Renal cortical epithelial cell (primary cell): ENCODE results near the gene PSMA4. TPM values are rescaled to one million over a fixed set of nuclear protein-coding genes. Genes with fewer than 3 reads are reported as not detected.
"Not testable (repeated sequence)": the region's sequence is repeated elsewhere in the genome, so short reads cannot be mapped to it uniquely, and the experiment has no call there.

Experiments
- DNase-seq: peaks from one replicate; pipeline ENCODE4 v3.0.0-alpha.2; 2011; ENCODE audit warnings: low read depth
- total RNA-seq: library from RNA; depleted of rRNA; stranded (reverse); fragments of >200 nt; gene quantifications from 2 replicates; pipeline ENCODE4 v1.2.3, GENCODE V29; 2014

Gene PSMA4
- 266 and 558 TPM in 2 replicates for total RNA-seq

GRCh38 chr15:78540141-78540870 is at the start of gene PSMA4:
TSS of gene PSMA4 (plus strand) at chr15:78540444. CDS start at chr15:78541928, 1,484 bp downstream.
- peak; percentile 58 for DNase-seq

GRCh38 chr15:78492872-78493271 is 47.4 kb upstream of the PSMA4 start:
- no peak for DNase-seq

DNA sequence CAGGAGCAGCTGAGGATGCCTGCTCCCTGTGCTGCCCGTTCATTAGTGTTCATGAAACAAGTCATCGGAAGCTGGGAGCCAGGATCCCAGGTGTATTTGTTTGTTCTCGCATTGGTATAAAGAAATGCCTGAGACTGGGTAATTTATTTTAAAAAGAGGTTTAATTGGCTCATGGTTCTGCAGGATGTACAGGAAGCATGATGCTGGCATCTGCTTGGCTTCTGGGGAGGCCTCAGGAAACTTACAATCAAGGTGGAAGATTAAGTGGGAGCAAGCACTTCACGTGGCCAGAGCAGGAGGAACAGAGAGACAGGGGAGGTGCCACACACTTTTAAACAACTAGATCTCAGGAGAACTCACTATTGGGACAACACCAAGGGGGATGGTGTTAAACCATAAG is 38.4 kb upstream of the PSMA4 start:
- no peak for DNase-seq

- DNase-seq: no peak
Observed at GRCh38 chr15:78502641-78503040, 37.6 kb upstream of the PSMA4 start.

GRCh38 chr15:78506971-78507830 is 33.0 kb upstream of the PSMA4 start, which contains the start of gene HYKK:
TSS of gene HYKK (plus strand) at chr15:78507577. CDS start at chr15:78513089, 5,512 bp downstream.
- DNase-seq: peak; percentile 97

GRCh38 chr15:78507831-78508160 is 32.4 kb upstream of the PSMA4 start:
- no peak for DNase-seq

GRCh38 chr15:78508272-78508671 is 32.0 kb upstream of the PSMA4 start:
- peak; percentile 11 for DNase-seq

DNA sequence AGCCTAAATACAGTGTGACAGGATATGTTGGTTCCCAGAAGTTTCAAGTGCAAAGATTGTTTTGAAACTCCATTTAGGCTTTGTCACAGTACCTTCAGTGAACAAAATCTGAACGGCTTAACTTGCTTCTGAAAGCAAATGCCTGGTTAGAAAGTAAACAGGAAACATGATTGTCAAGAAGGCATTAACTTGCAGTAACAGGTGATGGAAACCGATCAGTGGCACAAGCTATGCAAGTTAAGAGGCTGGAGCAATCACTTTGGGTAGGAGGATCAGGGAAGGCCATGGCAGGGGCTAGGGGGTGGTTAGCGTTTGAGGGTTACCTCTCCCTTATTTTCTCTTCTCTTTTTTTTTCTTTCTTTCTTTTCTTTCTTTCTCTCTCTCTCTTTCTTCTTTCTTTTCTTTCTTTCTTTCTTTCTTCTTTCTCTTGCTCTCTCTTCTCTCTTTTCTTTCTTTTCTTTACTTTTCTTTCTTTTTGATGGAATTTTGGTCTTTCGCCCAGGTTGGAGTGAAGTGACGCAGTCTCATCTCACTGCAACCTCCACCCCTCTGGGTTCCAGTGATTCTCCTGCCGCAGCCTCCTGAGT is 30.4 kb upstream of the PSMA4 start:
- DNase-seq: no peak

GRCh38 chr15:78520035-78520434 is 20.2 kb upstream of the PSMA4 start:
- not testable (repeated sequence) for DNase-seq

DNA sequence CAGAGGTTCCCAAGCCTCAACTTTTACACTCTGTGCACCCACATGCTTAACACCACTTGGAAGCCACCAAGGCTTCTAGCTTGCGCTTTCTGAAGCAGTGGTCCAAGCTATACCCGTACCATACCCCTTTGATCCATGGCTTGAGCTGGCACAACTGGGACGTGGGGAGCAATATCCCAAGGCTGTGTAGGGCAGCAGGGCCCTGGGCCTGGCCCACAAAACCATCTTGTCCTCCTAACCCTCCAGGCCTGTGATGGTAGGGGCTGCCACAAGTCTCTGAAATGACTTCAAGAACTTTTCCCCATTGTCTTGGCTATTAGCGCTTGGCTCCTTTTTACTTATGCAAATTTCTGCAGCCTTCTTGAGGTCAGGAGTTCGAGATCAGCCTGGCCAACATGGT is 16.0 kb upstream of the PSMA4 start:
- no peak for DNase-seq

- DNase-seq: no peak
Observed at GRCh38 chr15:78527325-78527724, 12.9 kb upstream of the PSMA4 start.

- DNase-seq: no peak
Observed at GRCh38 chr15:78533331-78533730, 6.9 kb upstream of the PSMA4 start.

- no peak for DNase-seq
Observed at GRCh38 chr15:78536134-78536533, 4.1 kb upstream of the PSMA4 start.

DNA sequence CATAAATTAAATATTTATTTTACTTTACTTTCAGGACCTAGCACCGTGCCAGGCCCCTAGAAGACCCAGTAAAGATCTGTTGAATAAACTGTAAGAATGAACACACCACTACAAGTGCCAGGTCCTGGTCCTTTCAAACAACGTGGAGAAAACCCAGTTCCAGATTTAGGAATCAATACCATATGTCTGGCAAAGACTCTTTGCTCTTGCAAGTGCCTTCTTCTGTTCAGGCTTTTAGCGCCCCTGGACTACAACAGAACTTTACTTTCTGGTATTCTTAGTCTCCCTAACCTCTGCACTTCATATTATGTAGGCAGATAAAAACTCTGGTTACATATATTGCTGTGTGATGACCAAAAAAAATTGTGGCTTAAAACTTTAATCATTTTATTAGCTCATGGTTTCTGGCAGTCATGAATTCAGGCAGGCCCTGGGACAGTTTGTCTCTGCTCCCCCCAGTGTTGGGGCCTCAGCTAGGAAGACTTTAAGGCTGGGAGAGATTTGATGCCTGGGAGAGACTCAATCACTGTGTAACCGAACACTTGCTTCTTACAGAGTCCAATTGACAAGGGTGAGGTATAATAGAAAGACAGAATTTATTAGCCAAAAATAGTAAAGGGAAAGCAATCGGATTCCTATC is 2.9 kb upstream of the PSMA4 start:
- DNase-seq: no peak

- no peak for DNase-seq
Observed at GRCh38 chr15:78538358-78538757, 1.9 kb upstream of the PSMA4 start.

GRCh38 chr15:78539464-78540140 is 642 bp upstream of the PSMA4 start:
- not testable (repeated sequence) for DNase-seq

DNA sequence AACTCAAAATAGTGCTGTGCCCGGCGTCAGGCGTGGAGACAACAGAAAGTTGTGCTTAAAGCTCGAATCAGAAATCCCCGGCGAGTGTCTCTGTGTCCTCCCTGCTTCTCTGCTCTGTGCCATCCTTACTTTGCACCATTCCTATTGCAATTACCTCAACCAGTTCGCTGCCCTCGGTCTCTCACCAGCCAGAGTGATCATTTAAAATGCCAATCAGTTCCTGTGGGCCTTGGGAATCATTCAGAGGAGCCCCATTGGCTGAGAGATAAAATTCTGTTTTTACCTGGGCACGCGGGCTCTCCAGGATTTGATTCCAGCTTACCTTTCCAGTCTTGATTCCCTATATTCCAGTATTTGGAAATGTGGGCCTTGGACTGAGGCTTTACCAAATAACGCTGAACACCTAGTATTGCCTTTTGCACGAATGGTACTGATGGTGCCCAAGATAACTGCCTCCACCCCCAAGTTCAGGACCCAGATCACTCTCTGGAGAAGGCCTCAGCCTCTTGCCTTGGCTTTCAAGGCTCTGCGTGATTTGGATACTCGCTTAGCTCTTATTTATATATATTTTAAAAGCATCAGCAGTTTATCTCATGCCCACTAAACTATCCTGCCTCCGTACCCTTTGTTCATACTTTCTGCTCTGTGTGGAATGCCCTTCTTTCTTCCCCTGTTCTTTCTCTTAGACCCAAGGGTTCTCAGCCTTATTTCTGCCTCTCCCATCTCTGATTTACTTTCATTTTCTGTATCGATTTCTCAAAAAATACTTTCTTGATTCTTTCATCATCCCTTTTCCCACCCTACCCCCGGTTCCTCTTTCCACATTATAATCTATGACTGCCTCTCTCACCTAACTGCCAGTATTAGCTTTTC is 863 bp downstream of the PSMA4 start:
- no peak for DNase-seq

- no peak for DNase-seq
Observed at GRCh38 chr15:78541744-78542034, 1.4 kb downstream of the PSMA4 start.

- no peak for DNase-seq
Observed at GRCh38 chr15:78542647-78543046, 2.4 kb downstream of the PSMA4 start.

GRCh38 chr15:78550194-78550593 is 9.9 kb downstream of the PSMA4 start:
- no peak for DNase-seq

GRCh38 chr15:78550815-78551214 is 10.6 kb downstream of the PSMA4 start:
- DNase-seq: no peak
